HG03045 (cell line): Measurements from ENCODE around the gene STK32C.
"Not testable (repeated sequence)": the region's sequence is repeated elsewhere in the genome, so short reads cannot be mapped to it uniquely, and the experiment has no call there.

Experiments
- ATAC-seq: cut with Tn5 transposase; IDR thresholded peaks from one replicate; pipeline ENCODE4 v1.9.1; 2021; ENCODE audit warnings: mild to moderate bottlenecking, moderate library complexity; ENCODE audit not compliant: unreplicated experiment

STK32C gene

GRCh38 chr10:132307823-132308586, at the start of gene STK32C:
STK32C (minus strand) TSS chr10:132307950; CDS start chr10:132307833, 117 bp downstream.
- ATAC-seq, result peak; percentile 71

- ATAC-seq, result no peak
These were observed 49.0 kb upstream of the STK32C start for GRCh38 chr10:132356621-132357195.

GRCh38 chr10:132355754-132356153, 48.0 kb upstream of the STK32C start:
- no peak for ATAC-seq

GRCh38 chr10:132355297-132355696, 47.5 kb upstream of the STK32C start:
- no peak for ATAC-seq

GRCh38 chr10:132354356-132355094, 46.8 kb upstream of the STK32C start:
- ATAC-seq, result no peak

GRCh38 chr10:132353456-132354355, 46.0 kb upstream of the STK32C start:
- ATAC-seq, result no peak

- not testable (repeated sequence) for ATAC-seq
These were observed 44.9 kb upstream of the STK32C start for GRCh38 chr10:132352462-132353308.

GRCh38 chr10:132351611-132352010, 43.9 kb upstream of the STK32C start:
- no peak for ATAC-seq

GRCh38 chr10:132350946-132351345, 43.2 kb upstream of the STK32C start:
- ATAC-seq, result no peak

- no peak for ATAC-seq
These were observed 42.6 kb upstream of the STK32C start for GRCh38 chr10:132350391-132350790.

- no peak for ATAC-seq
These were observed 42.0 kb upstream of the STK32C start for GRCh38 chr10:132349766-132350165.

- no peak for ATAC-seq
These were observed 40.1 kb upstream of the STK32C start for GRCh38 chr10:132347931-132348267.

- ATAC-seq, result no peak
These were observed 39.6 kb upstream of the STK32C start for GRCh38 chr10:132347211-132347930.

GRCh38 chr10:132346806-132347205, 39.1 kb upstream of the STK32C start:
- ATAC-seq, result no peak

- ATAC-seq, result no peak
These were observed 37.6 kb upstream of the STK32C start for GRCh38 chr10:132345345-132345744.

GRCh38 chr10:132344386-132344785, 36.6 kb upstream of the STK32C start:
- ATAC-seq, result no peak

GRCh38 chr10:132342553-132342952, 34.8 kb upstream of the STK32C start:
- ATAC-seq, result no peak

GRCh38 chr10:132341781-132342180, 34.0 kb upstream of the STK32C start:
- no peak for ATAC-seq

GRCh38 chr10:132341017-132341416, 33.3 kb upstream of the STK32C start:
- ATAC-seq, result no peak
